CD14-positive monocyte (primary cell): ENCODE data around the gene URB2. TPM values are rescaled to one million over a fixed set of nuclear protein-coding genes. Genes with fewer than 3 reads are reported as not detected.

ENCODE experiments used
- DNase-seq, 3 donors: peaks; one replicate each; pipeline ENCODE4 v3.0.0-alpha.2; 2011 to 2022
- H2AFZ ChIP-seq: 2 replicates; pipeline ENCODE4 v1.6.0; 2012; ENCODE audit warnings: mild to moderate bottlenecking, low read depth, low read length, inconsistent platforms; ENCODE audit not compliant: insufficient read depth, poor library complexity, severe bottlenecking
- H3K27ac ChIP-seq, 2 donors: 1 replicate in 1 of 2; 2 replicates in 1 of 2; pipeline ENCODE4 v1.5.1; 2012 to 2013; ENCODE audit warnings: low read length in 2 of 2, control low read depth in 1 of 2, inconsistent platforms in 1 of 2, low read depth in 1 of 2, mild to moderate bottlenecking in 1 of 2
- H3K27me3 ChIP-seq, 2 donors: one replicate each; pipeline versions ENCODE4 v1.6.0 to v1.6.1; 2011 to 2013; ENCODE audit warnings: low read length in 2 of 2; ENCODE audit not compliant: control insufficient read depth in 2 of 2, insufficient read depth in 2 of 2
- H3K36me3 ChIP-seq, 2 donors: replicated peaks in 1 of 2; 1 replicate in 1 of 2; 2 replicates in 1 of 2; pipeline versions ENCODE4 v1.5.1 to v1.6.1; 2012 to 2013; ENCODE audit warnings: low read length in 2 of 2, control low read depth in 1 of 2, inconsistent platforms in 1 of 2, mild to moderate bottlenecking in 1 of 2; ENCODE audit not compliant: insufficient read depth in 2 of 2, control insufficient read depth in 1 of 2
- H3K4me1 ChIP-seq, 2 donors: 1 replicate in 1 of 2; 2 replicates in 1 of 2; pipeline versions ENCODE4 v1.5.1 to v1.6.1; 2012 to 2013; ENCODE audit warnings: low read length in 2 of 2, control low read depth in 1 of 2, inconsistent platforms in 1 of 2, mild to moderate bottlenecking in 1 of 2, moderate library complexity in 1 of 2; ENCODE audit not compliant: insufficient read depth in 2 of 2, control insufficient read depth in 1 of 2
- H3K4me2 ChIP-seq: replicated peaks from 2 replicates; pipeline ENCODE3; 2012; ENCODE audit warnings: low read length, moderate library complexity, mild to moderate bottlenecking; ENCODE audit not compliant: poor library complexity, severe bottlenecking; ENCODE audit errors: extremely low read depth
- H3K4me3 ChIP-seq, 3 experiments: fragments of 200-600 bp in 1 of 3; sonication (generic) in 1 of 3; replicated peaks in 1 of 3; 1 replicate in 2 of 3; 2 replicates in 1 of 3; pipeline ENCODE4 v1.5.1; 2011 to 2013; ENCODE audit warnings: low read length in 3 of 3, mild to moderate bottlenecking in 3 of 3, control low read depth in 2 of 3, low read depth in 2 of 3, inconsistent platforms in 1 of 3, moderate library complexity in 1 of 3
- H3K79me2 ChIP-seq: 2 replicates; pipeline ENCODE4 v1.6.0; 2012; ENCODE audit warnings: mild to moderate bottlenecking, control low read depth, inconsistent platforms, low read length, moderate library complexity; ENCODE audit not compliant: insufficient read depth
- H3K9ac ChIP-seq: 2 replicates; pipeline ENCODE4 v1.6.0; 2017; ENCODE audit warnings: low read length, mild to moderate bottlenecking; ENCODE audit not compliant: insufficient read depth, poor library complexity, severe bottlenecking
- H3K9me3 ChIP-seq, 2 donors: replicated peaks in 1 of 2; 1 replicate in 1 of 2; 2 replicates in 1 of 2; pipeline versions ENCODE4 v1.5.1 to v1.6.1; 2012 to 2013; ENCODE audit warnings: low read length in 2 of 2, control low read depth in 1 of 2; ENCODE audit not compliant: control insufficient read depth in 1 of 2, insufficient read depth in 1 of 2
- H4K20me1 ChIP-seq: 2 replicates; pipeline ENCODE4 v1.6.0; 2012; ENCODE audit warnings: mild to moderate bottlenecking, low read length, control low read depth, moderate library complexity; ENCODE audit not compliant: insufficient read depth
- H3K27ac Mint-ChIP-seq, 7 donors: one replicate each; pipeline ENCODE4 v1.8.0; 2020; ENCODE audit warnings: mild to moderate bottlenecking in 7 of 7, mixed read lengths in 7 of 7, moderate library complexity in 6 of 7, inconsistent platforms in 2 of 7
- H3K27me3 Mint-ChIP-seq, 3 donors: one replicate each; pipeline ENCODE4 v1.8.0; 2021 to 2022; ENCODE audit warnings: low read depth in 3 of 3, mild to moderate bottlenecking in 3 of 3, mixed read lengths in 3 of 3, moderate library complexity in 3 of 3, inconsistent platforms in 1 of 3
- H3K36me3 Mint-ChIP-seq, 2 donors: one replicate each; pipeline ENCODE4 v1.8.0; 2020; ENCODE audit warnings: mixed read lengths in 2 of 2, inconsistent platforms in 1 of 2, mild to moderate bottlenecking in 1 of 2
- H3K4me1 Mint-ChIP-seq: one replicate; pipeline ENCODE4 v1.8.0; 2020; ENCODE audit warnings: mild to moderate bottlenecking, mixed read lengths
- H3K4me3 Mint-ChIP-seq, 2 donors: one replicate each; pipeline ENCODE4 v1.8.0; 2020; ENCODE audit warnings: mild to moderate bottlenecking in 2 of 2, mixed read lengths in 2 of 2, moderate library complexity in 1 of 2
- H3K9me3 Mint-ChIP-seq, 7 donors: one replicate each; pipeline ENCODE4 v1.8.0; 2020 to 2022; ENCODE audit warnings: mixed read lengths in 7 of 7, mild to moderate bottlenecking in 6 of 7, moderate library complexity in 6 of 7, inconsistent platforms in 2 of 7
- WGBS: methylation state at CpG from one replicate; pipeline ENCODE4 v1.1.5; 2013; ENCODE audit warnings: missing lambda C conversion rate; ENCODE audit not compliant: insufficient coverage; 5-methylcytosine and 5-hydroxymethylcytosine counted together
- intact Hi-C, 2 donors: fragments of 100-400 bp; cut with micrococcal nuclease; formaldehyde crosslinking; loops; one replicate each; pipeline versions ENCODE4 v1.15.0 to v1.15.1; 2023
- polyA plus RNA-seq, 3 donors: library from polyadenylated mRNA; depleted of rRNA in 1 of 3; unstranded in 2 of 3; stranded (reverse) in 1 of 3; fragments of 300-500 nt in 2 of 3; fragments of >200 nt in 1 of 3; fragmentation: Illumina TruSeq in 2 of 3; gene quantifications; 1 replicate in 2 of 3; 2 replicates in 1 of 3; pipeline ENCODE4 v1.2.3, GENCODE V29; 2012 to 2021
- TF ChIP-seq, protein P1 (sequence below): fragments of 200-600 bp; IDR thresholded peaks from one replicate; pipeline ENCODE4 v1.8.0; 2022; ENCODE audit warnings: antibody characterized with exemption, mild to moderate bottlenecking

URB2 gene
- polyA plus RNA-seq, 3 donors, result 0.79 to 2.8 (median 1.5) TPM

GRCh38 chr1:229581485-229581884 lies 44.6 kb upstream of the URB2 start:
- H3K4me3 ChIP-seq, result peak overlapping the region in 1 of 3 experiments; percentile 70
- H4K20me1 ChIP-seq, result no peaks in the 10 kb centered on the region
- H3K9me3 ChIP-seq, result no peaks in the 10 kb centered on the region
- no peak overlapping the region for H2AFZ ChIP-seq
- DNase-seq, result no peak
- no peak overlapping the region for H3K4me3 Mint-ChIP-seq
- peaks cover 31% of the 10 kb centered on the region for H3K4me1 Mint-ChIP-seq
- H3K36me3 ChIP-seq, result no peaks in the 10 kb centered on the region
- H3K36me3 Mint-ChIP-seq, result no peaks in the 10 kb centered on the region
- no peak overlapping the region for H3K9ac ChIP-seq
- H3K27ac ChIP-seq, result no peak overlapping the region
- 100% methylated on average over 1 of the region's 3 CpGs for WGBS
- H3K4me2 ChIP-seq, result peak overlapping the region; percentile 77
- H3K27me3 Mint-ChIP-seq, result peaks cover 0 to under 1% (median 0%) of the 10 kb centered on the region in 3 donors
- peak overlapping the region in 2 of 7 donors; percentile 30 to 79 for H3K27ac Mint-ChIP-seq
- intact Hi-C loops, result no loop called here
- H3K79me2 ChIP-seq, result no peaks in the 10 kb centered on the region
- TF ChIP-seq, protein P1, sequence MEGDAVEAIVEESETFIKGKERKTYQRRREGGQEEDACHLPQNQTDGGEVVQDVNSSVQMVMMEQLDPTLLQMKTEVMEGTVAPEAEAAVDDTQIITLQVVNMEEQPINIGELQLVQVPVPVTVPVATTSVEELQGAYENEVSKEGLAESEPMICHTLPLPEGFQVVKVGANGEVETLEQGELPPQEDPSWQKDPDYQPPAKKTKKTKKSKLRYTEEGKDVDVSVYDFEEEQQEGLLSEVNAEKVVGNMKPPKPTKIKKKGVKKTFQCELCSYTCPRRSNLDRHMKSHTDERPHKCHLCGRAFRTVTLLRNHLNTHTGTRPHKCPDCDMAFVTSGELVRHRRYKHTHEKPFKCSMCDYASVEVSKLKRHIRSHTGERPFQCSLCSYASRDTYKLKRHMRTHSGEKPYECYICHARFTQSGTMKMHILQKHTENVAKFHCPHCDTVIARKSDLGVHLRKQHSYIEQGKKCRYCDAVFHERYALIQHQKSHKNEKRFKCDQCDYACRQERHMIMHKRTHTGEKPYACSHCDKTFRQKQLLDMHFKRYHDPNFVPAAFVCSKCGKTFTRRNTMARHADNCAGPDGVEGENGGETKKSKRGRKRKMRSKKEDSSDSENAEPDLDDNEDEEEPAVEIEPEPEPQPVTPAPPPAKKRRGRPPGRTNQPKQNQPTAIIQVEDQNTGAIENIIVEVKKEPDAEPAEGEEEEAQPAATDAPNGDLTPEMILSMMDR, result no peak
- peaks cover 31 to 40% of the 10 kb centered on the region in 2 donors for H3K4me1 ChIP-seq
- H3K9me3 Mint-ChIP-seq, result peaks cover 0 to 2% (median 0%) of the 10 kb centered on the region in 7 donors
- H3K27me3 ChIP-seq, result no peaks in the 10 kb centered on the region

- Histone ChIP-seq H2AFZ (peak overlapping the region; percentile 82), H3K4me3 (peak overlapping the region; percentile 3 to 70 (median 21)), H4K20me1 (no peaks in the 10 kb centered on the region), H3K9me3 (no peaks in the 10 kb centered on the region), H3K9ac (peak overlapping the region; percentile 43), H3K36me3 (no peaks in the 10 kb centered on the region), H3K4me1 (peaks cover 31 to 40% of the 10 kb centered on the region in 2 donors), H3K27ac (peak overlapping the region in 1 of 2 donors; percentile 72), H3K27me3 (no peaks in the 10 kb centered on the region), H3K4me2 (peak overlapping the region; percentile 77), H3K79me2 (no peaks in the 10 kb centered on the region)
- H3K4me3 Mint-ChIP-seq, result peak overlapping the region; percentile 77 to 94
- intact Hi-C loops, result no loop called here
- TF ChIP-seq, protein P1, result no peak
- H3K4me1 Mint-ChIP-seq, result peaks cover 31% of the 10 kb centered on the region
- no peaks in the 10 kb centered on the region for H3K27me3 Mint-ChIP-seq
- peak; percentile 34 to 40 (median 37) for DNase-seq
- H3K27ac Mint-ChIP-seq, result peak overlapping the region; percentile 30 to 86 (median 79)
- WGBS, result 30% methylated on average over 9 of the region's 11 CpGs
- peaks cover 0 to 2% (median 0%) of the 10 kb centered on the region in 7 donors for H3K9me3 Mint-ChIP-seq
- H3K36me3 Mint-ChIP-seq, result no peaks in the 10 kb centered on the region
Measured at GRCh38 chr1:229582011-229582694, 43.9 kb upstream of the URB2 start.
